ENCODE data around the gene FMNL3.
"Not testable (repeated sequence)": the region's sequence is repeated elsewhere in the genome, so short reads cannot be mapped to it uniquely, and the experiment has no call there.

The FMNL3 gene

GRCh38 chr12:49605539-49605938 lies 101.7 kb downstream of the FMNL3 start, which contains the start of gene FAM186B:
TSS of gene FAM186B (minus strand) at chr12:49605639. CDS start at chr12:49605477, 162 bp downstream.
- not testable (repeated sequence) for DNase-seq (ENCODE audit: low read depth in 4 of 4, low spot score in 1 of 4)

- DNase-seq (ENCODE audit: low read depth in 4 of 4, low spot score in 1 of 4): no peak
Observed at GRCh38 chr12:49604856-49605255, 102.3 kb downstream of the FMNL3 start.

GRCh38 chr12:49603721-49604120 lies 103.5 kb downstream of the FMNL3 start:
- no peak for DNase-seq (ENCODE audit: low read depth in 4 of 4, low spot score in 1 of 4)

- DNase-seq (ENCODE audit: low read depth in 4 of 4, low spot score in 1 of 4): no peak
Observed at GRCh38 chr12:49599961-49600360, 107.2 kb downstream of the FMNL3 start.

- no peak for DNase-seq (ENCODE audit: low read depth in 4 of 4, low spot score in 1 of 4)
Observed at GRCh38 chr12:49598527-49598926, 108.7 kb downstream of the FMNL3 start.

- no peak for DNase-seq (ENCODE audit: low read depth in 4 of 4, low spot score in 1 of 4)
Observed at GRCh38 chr12:49588721-49589516, 118.3 kb downstream of the FMNL3 start.

GRCh38 chr12:49588281-49588680 lies 118.9 kb downstream of the FMNL3 start:
- no peak for DNase-seq (ENCODE audit: low read depth in 4 of 4, low spot score in 1 of 4)

- DNase-seq (ENCODE audit: low read depth in 4 of 4, low spot score in 1 of 4): no peak
Observed at GRCh38 chr12:49587174-49587908, 119.9 kb downstream of the FMNL3 start.

Data from stimulated activated CD4-positive, alpha-beta T cell treated with anti-CD3 and anti-CD28 coated beads, Interleukin-1b, Interleukin-23, amount 100 ng/mL, for 24 hours (primary cell).